Neural cell (in vitro differentiated cells): ENCODE data around the gene ZBTB7B.

Source experiments
- CTCF ChIP-seq: fragments of 450-650 bp; IDR thresholded peaks from 2 replicates; pipeline ENCODE4 v1.5.1; 2014; ENCODE audit warnings: antibody characterized with exemption, mild to moderate bottlenecking, moderate library complexity; ENCODE audit not compliant: poor library complexity, severe bottlenecking
- EP300 ChIP-seq: fragments of 450-650 bp; conservative IDR thresholded peaks from 2 replicates; pipeline ENCODE4 v1.6.1; 2014; ENCODE audit warnings: antibody characterized with exemption, mild to moderate bottlenecking, moderate library complexity; ENCODE audit not compliant: poor library complexity, severe bottlenecking
- EZH2 ChIP-seq: fragments of 200-600, 300-800 bp; shearing (Covaris generic), sonication (generic); IDR thresholded peaks from 2 replicates; pipeline ENCODE4 v1.6.1; 2014; ENCODE audit warnings: antibody characterized with exemption, low read length, borderline replicate concordance, mild to moderate bottlenecking; ENCODE audit not compliant: insufficient read depth, poor library complexity, severe bottlenecking
- POLR2AphosphoS5 ChIP-seq: IDR thresholded peaks from 2 replicates; pipeline ENCODE4 v1.6.1; 2012
- RAD21 ChIP-seq: fragments of 450-650 bp; conservative IDR thresholded peaks from 2 replicates; pipeline ENCODE4 v1.6.1; 2014; ENCODE audit warnings: antibody characterized with exemption, mild to moderate bottlenecking, moderate library complexity
- TAF1 ChIP-seq: IDR thresholded peaks from 2 replicates; pipeline ENCODE4 v1.6.1; 2012; ENCODE audit warnings: low read depth
- TF ChIP-seq, protein P1 (sequence below): IDR thresholded peaks from 2 replicates; pipeline ENCODE4 v1.6.1; 2012; ENCODE audit warnings: borderline replicate concordance

GRCh38 chr1:154958036-154958435 is 44.6 kb upstream of the ZBTB7B start:
- TF ChIP-seq CTCF (no peak), POLR2AphosphoS5 (no peak), EZH2 (no peak), RAD21 (no peak), EP300 (no peak), TAF1 (no peak)
- TF ChIP-seq, protein P1, sequence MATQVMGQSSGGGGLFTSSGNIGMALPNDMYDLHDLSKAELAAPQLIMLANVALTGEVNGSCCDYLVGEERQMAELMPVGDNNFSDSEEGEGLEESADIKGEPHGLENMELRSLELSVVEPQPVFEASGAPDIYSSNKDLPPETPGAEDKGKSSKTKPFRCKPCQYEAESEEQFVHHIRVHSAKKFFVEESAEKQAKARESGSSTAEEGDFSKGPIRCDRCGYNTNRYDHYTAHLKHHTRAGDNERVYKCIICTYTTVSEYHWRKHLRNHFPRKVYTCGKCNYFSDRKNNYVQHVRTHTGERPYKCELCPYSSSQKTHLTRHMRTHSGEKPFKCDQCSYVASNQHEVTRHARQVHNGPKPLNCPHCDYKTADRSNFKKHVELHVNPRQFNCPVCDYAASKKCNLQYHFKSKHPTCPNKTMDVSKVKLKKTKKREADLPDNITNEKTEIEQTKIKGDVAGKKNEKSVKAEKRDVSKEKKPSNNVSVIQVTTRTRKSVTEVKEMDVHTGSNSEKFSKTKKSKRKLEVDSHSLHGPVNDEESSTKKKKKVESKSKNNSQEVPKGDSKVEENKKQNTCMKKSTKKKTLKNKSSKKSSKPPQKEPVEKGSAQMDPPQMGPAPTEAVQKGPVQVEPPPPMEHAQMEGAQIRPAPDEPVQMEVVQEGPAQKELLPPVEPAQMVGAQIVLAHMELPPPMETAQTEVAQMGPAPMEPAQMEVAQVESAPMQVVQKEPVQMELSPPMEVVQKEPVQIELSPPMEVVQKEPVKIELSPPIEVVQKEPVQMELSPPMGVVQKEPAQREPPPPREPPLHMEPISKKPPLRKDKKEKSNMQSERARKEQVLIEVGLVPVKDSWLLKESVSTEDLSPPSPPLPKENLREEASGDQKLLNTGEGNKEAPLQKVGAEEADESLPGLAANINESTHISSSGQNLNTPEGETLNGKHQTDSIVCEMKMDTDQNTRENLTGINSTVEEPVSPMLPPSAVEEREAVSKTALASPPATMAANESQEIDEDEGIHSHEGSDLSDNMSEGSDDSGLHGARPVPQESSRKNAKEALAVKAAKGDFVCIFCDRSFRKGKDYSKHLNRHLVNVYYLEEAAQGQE, result no peak
